ENCODE results near the gene FBXO39.

Gene FBXO39

DNA sequence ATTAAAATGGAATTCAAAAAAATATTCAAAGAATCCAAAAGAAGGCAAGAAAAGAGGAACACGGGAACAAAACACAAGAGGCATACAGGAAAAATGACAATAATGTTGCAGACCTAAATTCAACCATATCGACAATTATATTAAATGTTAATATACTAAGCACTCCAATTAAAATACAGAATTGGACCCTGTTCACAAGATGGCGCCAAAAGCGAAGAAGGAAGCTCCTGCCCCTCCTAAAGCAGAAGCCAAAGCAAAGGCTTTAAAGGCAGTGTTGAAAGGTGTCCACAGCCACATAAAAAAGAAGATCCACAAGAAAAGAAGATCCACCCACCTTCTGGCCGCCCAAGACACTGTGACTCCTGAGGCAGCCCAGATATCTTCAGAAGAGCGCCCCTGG, 26.5 kb upstream of the FBXO39 start:
- Histone ChIP-seq H3K79me2 (ENCODE audit: insufficient read depth, low read length) (no peaks in the 10 kb centered on the region), H3K27ac (ENCODE audit: low read depth, low read length) (no peak overlapping the region), H3K9me3 (ENCODE audit: insufficient read depth, low read length) (no peaks in the 10 kb centered on the region), H3K9ac (ENCODE audit: low read length) (no peak overlapping the region), H3K9me2 (replicated peaks; ENCODE audit: insufficient read depth, low read length) (no peaks in the 10 kb centered on the region), H2AFZ (ENCODE audit: low read depth, low read length, severe bottlenecking) (no peak overlapping the region), H3F3A (ENCODE audit: insufficient read depth) (no peaks in the 10 kb centered on the region), H3K27me3 (ENCODE audit: low read length) (no peaks in the 10 kb centered on the region), H3K4me2 (ENCODE audit: low read depth, low read length, poor library complexity, severe bottlenecking) (no peak overlapping the region), H3K36me3 (ENCODE audit: low read length) (no peaks in the 10 kb centered on the region), H3K4me3 (ENCODE audit: insufficient read depth, low read length, poor library complexity, severe bottlenecking) (no peak overlapping the region), H4K20me1 (ENCODE audit: low read depth, low read length) (no peaks in the 10 kb centered on the region)
- TF ChIP-seq EZH2phosphoT487 (conservative IDR thresholded peaks at IDR 0.05; ENCODE audit: low read length), result no peak
- TF ChIP-seq, protein P1, sequence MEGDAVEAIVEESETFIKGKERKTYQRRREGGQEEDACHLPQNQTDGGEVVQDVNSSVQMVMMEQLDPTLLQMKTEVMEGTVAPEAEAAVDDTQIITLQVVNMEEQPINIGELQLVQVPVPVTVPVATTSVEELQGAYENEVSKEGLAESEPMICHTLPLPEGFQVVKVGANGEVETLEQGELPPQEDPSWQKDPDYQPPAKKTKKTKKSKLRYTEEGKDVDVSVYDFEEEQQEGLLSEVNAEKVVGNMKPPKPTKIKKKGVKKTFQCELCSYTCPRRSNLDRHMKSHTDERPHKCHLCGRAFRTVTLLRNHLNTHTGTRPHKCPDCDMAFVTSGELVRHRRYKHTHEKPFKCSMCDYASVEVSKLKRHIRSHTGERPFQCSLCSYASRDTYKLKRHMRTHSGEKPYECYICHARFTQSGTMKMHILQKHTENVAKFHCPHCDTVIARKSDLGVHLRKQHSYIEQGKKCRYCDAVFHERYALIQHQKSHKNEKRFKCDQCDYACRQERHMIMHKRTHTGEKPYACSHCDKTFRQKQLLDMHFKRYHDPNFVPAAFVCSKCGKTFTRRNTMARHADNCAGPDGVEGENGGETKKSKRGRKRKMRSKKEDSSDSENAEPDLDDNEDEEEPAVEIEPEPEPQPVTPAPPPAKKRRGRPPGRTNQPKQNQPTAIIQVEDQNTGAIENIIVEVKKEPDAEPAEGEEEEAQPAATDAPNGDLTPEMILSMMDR (IDR thresholded peaks at IDR 0.05; ENCODE audit: insufficient read depth, low read length, poor library complexity, severe bottlenecking), result no peak

DNA sequence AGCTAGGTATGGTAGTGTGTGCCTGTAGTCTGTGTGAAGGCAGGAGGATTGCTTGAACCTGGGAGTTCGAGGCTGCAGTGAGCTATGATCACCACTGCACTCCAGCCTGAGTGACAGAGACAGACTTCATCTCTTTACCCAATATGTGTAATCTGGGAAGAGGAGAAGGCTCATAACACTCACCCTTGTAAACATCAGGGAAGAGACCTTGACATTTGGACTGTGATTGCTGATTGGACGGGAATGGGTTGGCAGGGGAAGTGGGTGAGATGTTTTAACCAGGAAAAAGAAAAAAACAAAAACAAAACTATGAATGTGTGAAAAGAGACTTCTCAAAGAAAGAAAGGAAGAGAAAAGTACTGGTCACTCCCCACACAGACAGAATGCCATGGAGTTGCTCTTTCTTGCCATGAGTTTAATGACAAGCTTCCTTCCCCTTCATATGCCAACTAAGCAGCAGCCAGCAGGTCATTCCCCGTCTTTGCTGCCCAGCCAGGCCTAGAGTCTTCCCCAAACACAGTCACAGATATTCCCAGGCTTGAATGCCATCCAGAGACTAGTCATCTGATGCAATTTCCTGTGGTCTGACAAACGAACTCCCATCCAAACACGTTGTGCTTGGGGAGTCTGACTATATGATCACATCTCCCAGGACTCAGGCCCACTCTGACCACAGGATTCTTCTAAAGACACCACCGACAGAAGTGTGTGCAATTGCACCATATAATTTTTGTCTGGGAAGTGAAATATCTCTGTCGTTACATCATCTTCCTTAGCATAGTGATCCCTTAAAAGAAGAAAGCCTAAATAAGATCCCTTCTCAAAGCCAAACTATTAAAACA, 23.7 kb upstream of the FBXO39 start:
- H4K20me1 ChIP-seq (ENCODE audit: low read depth, low read length), result no peaks in the 10 kb centered on the region
- no peak overlapping the region for H3K4me3 ChIP-seq (ENCODE audit: insufficient read depth, low read length, poor library complexity, severe bottlenecking)
- no peaks in the 10 kb centered on the region for H3K36me3 ChIP-seq (ENCODE audit: low read length)
- no peaks in the 10 kb centered on the region for H3K9me2 ChIP-seq (replicated peaks; ENCODE audit: insufficient read depth, low read length)
- no peak for TF ChIP-seq EZH2phosphoT487 (conservative IDR thresholded peaks at IDR 0.05; ENCODE audit: low read length)
- TF ChIP-seq, protein P1 (IDR thresholded peaks at IDR 0.05; ENCODE audit: insufficient read depth, low read length, poor library complexity, severe bottlenecking), result no peak
- H3K27me3 ChIP-seq (ENCODE audit: low read length), result no peaks in the 10 kb centered on the region
- H3K4me2 ChIP-seq (ENCODE audit: low read depth, low read length, poor library complexity, severe bottlenecking), result no peak overlapping the region
- no peaks in the 10 kb centered on the region for H3F3A ChIP-seq (ENCODE audit: insufficient read depth)
- no peak overlapping the region for H3K9ac ChIP-seq (ENCODE audit: low read length)
- no peak overlapping the region for H2AFZ ChIP-seq (ENCODE audit: low read depth, low read length, severe bottlenecking)
- no peaks in the 10 kb centered on the region for H3K9me3 ChIP-seq (ENCODE audit: insufficient read depth, low read length)
- no peak overlapping the region for H3K27ac ChIP-seq (ENCODE audit: low read depth, low read length)
- H3K79me2 ChIP-seq (ENCODE audit: insufficient read depth, low read length), result no peaks in the 10 kb centered on the region

DNA sequence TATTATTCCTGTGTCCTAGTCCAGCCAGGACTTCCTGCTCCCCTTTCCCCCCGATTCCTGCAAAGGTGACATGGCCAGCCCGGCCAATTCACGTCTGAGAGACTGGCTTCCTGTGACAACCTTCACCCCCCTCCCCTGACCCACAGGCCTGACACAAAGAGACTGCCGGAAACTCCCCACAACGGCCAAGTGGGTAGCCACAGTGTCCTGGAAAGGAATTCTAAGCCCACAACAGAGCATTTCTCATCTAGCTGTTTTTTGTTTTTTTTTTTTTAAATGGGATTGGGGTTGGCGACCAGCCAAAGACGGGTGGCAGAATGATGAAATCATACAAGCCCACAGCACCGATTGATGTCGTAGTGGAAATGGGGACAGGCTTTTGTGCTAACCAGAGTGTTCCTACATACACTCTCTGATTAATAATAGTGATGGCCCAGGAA, 23.0 kb upstream of the FBXO39 start:
- Histone ChIP-seq H3K4me3 (ENCODE audit: insufficient read depth, low read length, poor library complexity, severe bottlenecking) (no peak overlapping the region), H3K27ac (ENCODE audit: low read depth, low read length) (no peak overlapping the region), H3K27me3 (ENCODE audit: low read length) (no peaks in the 10 kb centered on the region), H3K9me3 (ENCODE audit: insufficient read depth, low read length) (no peaks in the 10 kb centered on the region), H3K36me3 (ENCODE audit: low read length) (no peaks in the 10 kb centered on the region), H3F3A (ENCODE audit: insufficient read depth) (no peaks in the 10 kb centered on the region), H3K9ac (ENCODE audit: low read length) (no peak overlapping the region), H4K20me1 (ENCODE audit: low read depth, low read length) (no peaks in the 10 kb centered on the region), H3K79me2 (ENCODE audit: insufficient read depth, low read length) (no peaks in the 10 kb centered on the region), H3K9me2 (replicated peaks; ENCODE audit: insufficient read depth, low read length) (no peaks in the 10 kb centered on the region), H3K4me2 (ENCODE audit: low read depth, low read length, poor library complexity, severe bottlenecking) (no peak overlapping the region), H2AFZ (ENCODE audit: low read depth, low read length, severe bottlenecking) (no peak overlapping the region)
- TF ChIP-seq, protein P1 (IDR thresholded peaks at IDR 0.05; ENCODE audit: insufficient read depth, low read length, poor library complexity, severe bottlenecking), result no peak
- TF ChIP-seq EZH2phosphoT487 (conservative IDR thresholded peaks at IDR 0.05; ENCODE audit: low read length), result no peak
